Urinary bladder (tissue), 4 donors: Measurements from ENCODE around the gene CES2. TPM values are rescaled to one million over a fixed set of nuclear protein-coding genes. Genes with fewer than 3 reads are reported as not detected.
A peak's percentile ranks its signal among the peaks of the same experiment; 100 is the strongest.
"Not testable (repeated sequence)": the region's sequence is repeated elsewhere in the genome, so short reads cannot be mapped to it uniquely, and the experiment has no call there.

Experiments used
- DNase-seq: peaks from one replicate; pipeline ENCODE4 v3.0.0-alpha.2; 2015; ENCODE audit errors: extremely low spot score
- H3K27ac ChIP-seq: one replicate; pipeline ENCODE4 v1.5.1; 2013; ENCODE audit warnings: low read depth, mild to moderate bottlenecking, moderate library complexity
- H3K36me3 ChIP-seq: one replicate; pipeline ENCODE4 v1.6.1; 2013; ENCODE audit warnings: mild to moderate bottlenecking, moderate library complexity; ENCODE audit not compliant: insufficient read depth
- H3K4me1 ChIP-seq: one replicate; pipeline ENCODE4 v1.6.1; 2013; ENCODE audit warnings: mild to moderate bottlenecking, moderate library complexity; ENCODE audit not compliant: insufficient read depth
- H3K4me3 ChIP-seq: one replicate; pipeline ENCODE4 v1.5.1; 2013; ENCODE audit warnings: low read depth, low read length
- WGBS: extraction: QIAGEN DNeasy Blood & Tissue Kit; methylation state at CpG from one replicate; pipeline ENCODE4 v1.1.7; 2013; 5-methylcytosine and 5-hydroxymethylcytosine counted together
- polyA plus RNA-seq: library from polyadenylated mRNA; stranded (reverse); fragments of 200-250 nt; gene quantifications from one replicate; pipeline ENCODE4 v1.2.3, GENCODE V29; 2013
- total RNA-seq: library from RNA; depleted of rRNA; stranded (reverse); fragments of >200 nt; gene quantifications from one replicate; pipeline ENCODE4 v1.2.3, GENCODE V29; 2014
- donor health status: healthy with polysubstance abuse.
- donor health status: healthy.

CES2 gene
- total and polyA plus RNA-seq, 2 donors = 12.9 to 32.5 TPM

- Histone ChIP-seq H3K27ac (no peak overlapping the region), H3K36me3 (no peaks in the 10 kb centered on the region), H3K4me3 (no peak overlapping the region), H3K4me1 (no peaks in the 10 kb centered on the region)
- DNase-seq = no peak
- 87% methylated on average over 8 of the region's 8 CpGs for WGBS
Observed at GRCh38 chr16:66927918-66928649, 7.2 kb upstream of the CES2 start.

- DNase-seq = no peak
- H3K4me3 ChIP-seq = no peak overlapping the region
- no peaks in the 10 kb centered on the region for H3K36me3 ChIP-seq
- no peaks in the 10 kb centered on the region for H3K4me1 ChIP-seq
- H3K27ac ChIP-seq = no peak overlapping the region
- WGBS = 74% methylated on average over 10 of the region's 10 CpGs
Observed at GRCh38 chr16:66928702-66929388, 6.5 kb upstream of the CES2 start.

DNA sequence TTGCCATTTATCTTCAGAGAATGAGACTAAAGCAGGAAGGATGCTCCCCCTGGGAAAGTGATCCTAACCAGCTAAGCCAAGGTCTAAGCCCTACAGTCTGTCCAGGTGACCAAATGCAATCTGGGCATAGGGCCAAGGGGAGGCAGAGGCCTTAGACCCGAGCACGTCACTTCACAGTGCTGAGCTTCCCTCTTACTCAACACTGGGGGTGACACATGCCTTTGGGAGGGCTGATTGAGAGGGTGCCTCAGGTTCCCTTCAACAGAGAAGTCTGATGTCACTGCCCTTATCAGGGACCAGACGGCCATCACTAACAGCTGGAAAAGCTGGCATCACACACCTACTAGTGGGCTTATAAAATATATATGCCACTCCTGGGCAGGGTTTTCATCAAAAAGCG lies 5.1 kb upstream of the CES2 start:
- no peak for DNase-seq
- Histone ChIP-seq H3K4me3 (no peak overlapping the region), H3K4me1 (no peaks in the 10 kb centered on the region), H3K27ac (no peak overlapping the region), H3K36me3 (no peaks in the 10 kb centered on the region)
- 54% methylated on average over 4 of the region's 4 CpGs for WGBS

- H3K4me1 ChIP-seq = no peaks in the 10 kb centered on the region
- 88% methylated on average over 2 of the region's 2 CpGs for WGBS
- no peaks in the 10 kb centered on the region for H3K36me3 ChIP-seq
- no peak for DNase-seq
- H3K27ac ChIP-seq = no peak overlapping the region
- no peak overlapping the region for H3K4me3 ChIP-seq
Observed at GRCh38 chr16:66931665-66932064, 3.7 kb upstream of the CES2 start.

DNA sequence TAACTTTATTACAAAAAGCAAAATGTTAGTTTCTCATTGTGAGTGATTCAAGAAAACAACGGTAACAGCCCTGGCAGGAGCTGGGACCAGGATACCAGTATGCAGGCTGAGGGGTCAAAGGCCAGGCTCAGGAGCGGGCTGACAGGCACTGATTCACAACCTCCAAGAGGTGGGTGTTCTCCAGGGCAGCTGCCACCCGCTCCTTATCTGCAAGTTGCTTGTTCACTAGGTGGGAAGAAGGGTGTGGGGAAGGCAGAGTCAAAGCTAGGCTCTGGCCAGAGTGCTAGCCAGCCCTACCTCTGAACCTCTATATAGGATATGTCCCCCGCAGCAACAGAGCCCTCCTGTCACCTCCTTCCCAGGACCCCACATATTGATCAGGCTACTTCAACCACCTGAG lies 3.2 kb upstream of the CES2 start:
- Histone ChIP-seq H3K4me1 (no peaks in the 10 kb centered on the region), H3K36me3 (no peaks in the 10 kb centered on the region), H3K27ac (no peak overlapping the region), H3K4me3 (no peak overlapping the region)
- 84% methylated on average over 4 of the region's 4 CpGs for WGBS
- DNase-seq = no peak

DNA sequence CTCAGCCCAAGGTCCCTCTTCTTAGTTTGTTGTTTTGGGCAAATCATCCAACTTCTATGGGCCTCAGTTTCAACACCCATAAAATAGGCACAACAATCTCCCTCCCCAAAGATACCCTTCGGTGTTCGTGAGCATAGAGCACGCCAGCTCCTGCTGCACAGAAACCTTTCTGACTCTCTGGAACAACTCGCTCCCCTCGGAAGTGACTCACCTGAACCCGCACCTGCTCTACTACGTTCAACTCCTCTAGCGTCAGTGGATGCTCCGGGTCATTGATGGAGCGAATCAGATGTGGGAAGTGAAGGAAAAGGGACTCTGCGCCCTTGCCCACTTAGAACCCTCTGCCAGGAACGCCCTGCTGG lies 1.6 kb upstream of the CES2 start:
- 2% methylated on average over 12 of the region's 12 CpGs for WGBS

DNA sequence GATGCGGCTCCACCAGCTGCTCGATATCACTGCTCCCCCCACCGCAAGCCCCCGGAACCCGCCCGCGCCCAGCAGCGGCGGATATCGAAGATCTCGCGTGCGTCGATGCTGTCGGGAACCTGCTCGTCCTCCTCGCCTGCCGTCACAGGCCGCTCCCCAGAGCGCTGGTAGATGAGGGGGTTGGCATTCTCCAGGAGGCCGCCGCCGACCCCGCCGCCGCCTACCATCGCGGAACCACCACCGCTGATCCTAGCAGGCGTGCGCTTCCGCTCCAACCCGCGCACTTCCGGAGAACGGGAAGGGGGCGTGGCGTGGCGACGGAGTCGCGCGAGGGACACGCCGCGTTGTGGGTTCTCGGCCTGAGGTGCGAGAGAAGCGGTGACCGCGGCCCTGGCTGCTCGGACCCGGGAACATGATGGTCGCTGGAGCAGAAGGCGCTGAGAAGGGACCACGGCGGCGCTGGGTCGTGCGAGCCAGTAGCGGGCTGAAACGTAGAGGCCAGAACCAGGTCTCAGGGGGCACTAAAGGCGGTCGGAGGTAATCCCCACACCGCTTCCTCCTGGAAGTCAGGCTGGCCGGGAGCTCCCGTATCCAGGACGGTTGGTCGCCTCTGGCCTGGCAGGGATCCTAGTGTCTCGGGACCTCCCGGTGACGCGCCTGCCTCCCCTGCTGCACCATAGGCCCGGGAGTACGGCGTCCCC lies 1.0 kb upstream of the CES2 start, which contains the start of gene CIAO2B:
TSS of gene CIAO2B (minus strand) at position 265 of the 701 bp plus-strand sequence. CDS start at position 227, 38 bp downstream.
- peak within 1 kb of the TSS; percentile 92 for H3K27ac ChIP-seq
- peak within 1 kb of the TSS; percentile 83 for H3K4me3 ChIP-seq
- no peaks in the 10 kb centered on the region for H3K36me3 ChIP-seq
- peak; percentile 65 for DNase-seq
- H3K4me1 ChIP-seq = no peaks in the 10 kb centered on the region
- under 1% methylated on average over 76 of the region's 76 CpGs for WGBS

More for the DNA sequence above, 1.6 kb upstream of the CES2 start:
- H3K36me3 ChIP-seq = no peaks in the 10 kb centered on the region
- no peaks in the 10 kb centered on the region for H3K4me1 ChIP-seq
- H3K27ac ChIP-seq = peak overlapping the region; percentile 83
- no peak for DNase-seq
- H3K4me3 ChIP-seq = peak overlapping the region; percentile 83

- not testable (repeated sequence) for H3K27ac ChIP-seq, H3K36me3 ChIP-seq, DNase-seq, H3K4me1 ChIP-seq
- WGBS = under 1% methylated on average over 20 of the region's 24 CpGs
- peak overlapping the region; percentile 83 for H3K4me3 ChIP-seq
Observed at GRCh38 chr16:66934839-66935313, 440 bp upstream of the CES2 start.

DNA sequence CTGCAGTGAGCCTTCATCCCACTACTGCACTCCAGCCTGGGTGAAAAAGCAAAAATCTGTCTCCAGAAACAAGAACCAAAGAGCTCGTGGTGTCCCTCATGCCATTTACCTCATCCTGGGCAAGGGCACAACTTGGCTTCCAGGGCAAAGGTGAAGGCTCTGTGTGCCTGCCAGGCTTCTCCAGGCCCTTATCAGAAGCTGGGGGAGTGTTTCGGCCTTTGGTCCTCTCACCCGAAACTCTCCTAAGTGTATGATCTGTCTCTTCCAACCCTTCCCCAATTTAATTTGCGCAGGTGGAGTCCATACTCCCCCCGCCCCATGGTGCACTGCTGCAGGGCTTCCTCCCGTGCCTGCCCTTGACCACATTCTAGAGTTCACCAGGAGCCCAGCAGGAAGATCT lies 1.1 kb downstream of the CES2 start:
- Histone ChIP-seq H3K27ac (no peak overlapping the region), H3K36me3 (no peaks in the 10 kb centered on the region), H3K4me1 (no peaks in the 10 kb centered on the region), H3K4me3 (no peak overlapping the region)
- no peak for DNase-seq
- WGBS = 91% methylated on average over 6 of the region's 6 CpGs

DNA sequence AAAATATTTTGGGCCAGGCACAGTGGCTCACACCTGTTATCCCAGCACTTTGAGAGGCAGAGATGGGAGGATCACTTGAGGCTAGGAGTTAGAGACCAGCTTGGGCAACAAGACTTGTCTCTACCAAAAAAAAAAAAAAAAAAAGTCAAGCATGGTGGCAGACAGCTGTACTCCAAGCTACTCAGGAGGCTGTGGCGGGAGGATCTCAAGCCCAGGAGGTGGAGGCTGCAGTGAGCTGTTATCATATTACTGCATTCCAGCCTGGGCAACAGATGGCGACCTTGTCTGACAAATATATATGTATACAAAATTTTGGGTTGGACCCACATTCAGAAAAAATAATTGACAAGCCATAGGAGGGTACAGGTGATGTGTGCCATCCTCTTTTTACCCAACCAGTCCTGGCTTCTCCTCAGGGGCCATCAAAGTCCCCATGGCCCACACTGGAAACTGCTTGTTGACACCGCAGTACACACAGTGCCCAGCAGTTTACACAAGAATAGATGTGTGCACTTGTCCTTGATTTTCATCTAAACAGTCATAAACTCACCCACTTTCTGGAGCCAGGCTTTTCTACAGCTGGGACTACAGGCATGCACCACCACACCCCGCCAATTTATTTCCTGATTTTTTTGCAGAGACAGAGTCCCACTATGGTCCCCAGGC lies 1.7 kb downstream of the CES2 start:
- Histone ChIP-seq H3K36me3 (no peaks in the 10 kb centered on the region), H3K4me3 (no peak overlapping the region), H3K27ac (no peak overlapping the region), H3K4me1 (no peaks in the 10 kb centered on the region)
- DNase-seq = no peak
- WGBS = 93% methylated on average over 4 of the region's 4 CpGs

DNA sequence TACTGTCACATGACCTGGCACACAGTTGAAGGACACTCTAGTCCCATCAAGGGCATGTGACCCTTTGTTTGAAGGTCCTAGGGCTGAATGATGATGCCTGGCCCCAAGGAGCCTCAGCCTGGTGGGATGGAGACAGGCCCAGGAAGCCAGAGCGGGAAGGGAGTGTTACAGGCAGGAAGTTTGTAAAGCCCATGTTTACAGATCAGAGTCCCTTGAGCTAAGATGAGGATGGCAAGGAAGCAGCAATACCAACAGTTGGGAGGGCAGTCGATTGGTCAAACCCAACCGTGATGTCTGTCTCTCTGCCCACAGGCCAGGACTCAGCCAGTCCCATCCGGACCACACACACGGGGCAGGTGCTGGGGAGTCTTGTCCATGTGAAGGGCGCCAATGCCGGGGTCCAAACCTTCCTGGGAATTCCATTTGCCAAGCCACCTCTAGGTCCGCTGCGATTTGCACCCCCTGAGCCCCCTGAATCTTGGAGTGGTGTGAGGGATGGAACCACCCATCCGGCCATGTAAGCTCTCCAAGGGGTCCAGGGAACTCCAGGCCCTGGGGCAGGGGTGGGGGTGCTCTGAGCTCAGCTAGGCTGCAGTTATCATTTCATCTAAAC lies 2.5 kb downstream of the CES2 start:
- 90% methylated on average over 10 of the region's 10 CpGs for WGBS
- H3K36me3 ChIP-seq = no peaks in the 10 kb centered on the region
- no peak overlapping the region for H3K4me3 ChIP-seq
- H3K4me1 ChIP-seq = no peaks in the 10 kb centered on the region
- no peak for DNase-seq
- H3K27ac ChIP-seq = no peak overlapping the region

- Histone ChIP-seq H3K4me1 (no peaks in the 10 kb centered on the region), H3K4me3 (no peak overlapping the region), H3K27ac (no peak overlapping the region), H3K36me3 (no peaks in the 10 kb centered on the region)
- no peak for DNase-seq
Observed at GRCh38 chr16:66939366-66939765, 4.0 kb downstream of the CES2 start.

DNA sequence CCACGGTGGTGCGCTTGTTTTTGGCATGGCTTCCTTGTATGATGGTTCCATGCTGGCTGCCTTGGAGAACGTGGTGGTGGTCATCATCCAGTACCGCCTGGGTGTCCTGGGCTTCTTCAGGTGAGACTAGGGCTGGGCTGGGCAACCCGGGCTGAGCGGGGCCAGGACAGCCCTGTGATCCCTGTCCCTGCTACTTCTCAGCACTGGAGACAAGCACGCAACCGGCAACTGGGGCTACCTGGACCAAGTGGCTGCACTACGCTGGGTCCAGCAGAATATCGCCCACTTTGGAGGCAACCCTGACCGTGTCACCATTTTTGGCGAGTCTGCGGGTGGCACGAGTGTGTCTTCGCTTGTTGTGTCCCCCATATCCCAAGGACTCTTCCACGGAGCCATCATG lies 4.9 kb downstream of the CES2 start:
- WGBS = 95% methylated on average over 16 of the region's 16 CpGs

More for the DNA sequence above, 4.9 kb downstream of the CES2 start:
- DNase-seq = no peak
- H3K4me3 ChIP-seq = no peak overlapping the region
- H3K4me1 ChIP-seq = no peaks in the 10 kb centered on the region
- no peak overlapping the region for H3K27ac ChIP-seq
- no peaks in the 10 kb centered on the region for H3K36me3 ChIP-seq
